NOMO-1 treated with dmso at 0.1 percent for 144 hours (cell line): ENCODE results near the gene IL18.
"Not testable (repeated sequence)": the region's sequence is repeated elsewhere in the genome, so short reads cannot be mapped to it uniquely, and the experiment has no call there.

Source experiments
- DNase-seq: peaks from one replicate; lab custom pipeline; 2025; ENCODE audit not compliant: unreplicated experiment; lab: John Stamatoyannopoulos, UW

IL18 gene

DNA sequence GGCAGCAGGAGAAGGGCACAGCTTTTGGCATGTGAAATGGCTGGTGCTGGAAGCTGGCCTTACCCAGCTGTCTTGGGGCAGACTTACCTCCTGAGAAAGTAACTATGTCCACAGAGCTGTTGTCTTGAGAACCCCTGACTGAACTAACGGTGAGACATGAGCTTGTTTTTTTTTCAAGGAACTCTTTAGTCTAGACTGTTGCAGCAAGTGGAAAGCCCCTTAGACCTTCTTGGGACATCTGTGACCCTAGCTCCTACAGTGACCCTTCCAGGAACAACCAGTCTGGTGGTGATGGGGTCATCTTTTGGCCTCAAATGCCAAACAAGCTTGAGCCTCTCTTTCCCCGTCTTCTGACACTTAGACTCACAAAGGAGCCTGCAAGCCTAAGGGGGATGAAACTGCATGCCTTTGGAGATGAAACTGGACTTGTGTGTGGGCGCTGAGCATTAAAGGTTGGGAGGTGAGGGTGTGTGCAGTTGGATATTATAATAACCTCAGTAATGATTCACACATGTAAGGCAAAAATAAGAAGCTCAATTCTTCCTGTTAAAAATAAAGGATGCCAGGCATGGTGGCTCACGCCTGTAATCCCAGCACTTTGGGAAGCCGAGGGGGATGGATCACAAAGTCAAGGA is 41.8 kb downstream of the IL18 start:
- no peak for DNase-seq

DNA sequence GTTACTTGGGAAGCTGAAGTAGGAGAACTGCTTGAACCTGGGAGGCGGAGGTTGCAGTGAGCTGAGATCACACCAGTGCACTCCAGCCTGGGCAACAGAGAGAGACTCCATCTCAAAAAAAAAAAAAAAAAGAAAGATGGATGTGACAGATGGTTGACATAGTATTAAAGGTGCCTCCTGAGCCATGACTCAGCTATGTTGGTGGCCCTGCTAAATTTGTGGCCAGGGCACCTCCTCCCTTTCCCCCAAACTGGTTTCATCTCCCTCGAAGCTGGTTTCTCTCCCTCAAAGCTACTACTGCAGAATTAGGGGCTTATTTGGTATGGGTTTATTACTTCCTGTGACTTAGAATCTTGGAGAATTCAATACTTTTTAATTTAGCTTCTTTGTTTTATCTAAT is 45.7 kb downstream of the IL18 start:
- no peak for DNase-seq

DNA sequence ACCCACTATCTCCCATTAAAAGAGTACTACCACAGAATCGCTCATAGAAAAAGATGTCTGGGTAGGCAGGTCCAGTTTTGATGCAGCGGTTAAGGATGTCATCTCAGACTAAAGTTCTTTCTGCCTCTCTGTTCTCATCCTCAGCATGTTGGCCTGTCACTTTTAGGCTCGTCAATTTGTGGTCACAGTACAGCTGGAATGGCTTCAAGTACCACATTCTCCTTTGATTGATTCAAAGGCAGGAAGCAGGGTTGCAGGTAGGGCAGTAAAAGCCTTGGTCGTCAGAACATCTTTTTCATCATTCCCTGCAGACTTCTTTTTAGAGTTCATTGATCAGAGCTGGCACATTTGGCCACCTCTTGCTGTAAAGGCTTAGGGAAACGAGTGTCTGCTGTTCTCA is 48.5 kb downstream of the IL18 start:
- no peak for DNase-seq

DNA sequence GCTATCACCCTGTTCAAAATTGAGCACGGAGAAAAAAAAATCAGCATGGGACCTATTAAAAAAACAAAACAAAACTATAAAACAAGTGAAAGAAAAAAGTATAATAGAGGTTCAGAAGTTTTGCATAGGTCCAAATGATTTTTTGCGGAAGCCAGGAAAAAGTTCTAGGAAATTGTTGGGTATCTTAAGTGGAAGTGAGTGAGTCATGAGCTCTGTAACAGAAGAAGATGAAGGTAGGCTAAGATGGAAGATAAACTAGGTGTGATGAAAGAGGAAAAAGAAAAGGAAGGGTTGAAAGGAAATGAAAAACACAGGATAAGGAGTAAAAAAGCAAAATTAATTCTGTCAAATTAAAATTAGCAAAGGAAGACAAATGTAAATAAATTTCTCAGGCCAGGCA is 49.4 kb downstream of the IL18 start:
- no peak for DNase-seq

DNA sequence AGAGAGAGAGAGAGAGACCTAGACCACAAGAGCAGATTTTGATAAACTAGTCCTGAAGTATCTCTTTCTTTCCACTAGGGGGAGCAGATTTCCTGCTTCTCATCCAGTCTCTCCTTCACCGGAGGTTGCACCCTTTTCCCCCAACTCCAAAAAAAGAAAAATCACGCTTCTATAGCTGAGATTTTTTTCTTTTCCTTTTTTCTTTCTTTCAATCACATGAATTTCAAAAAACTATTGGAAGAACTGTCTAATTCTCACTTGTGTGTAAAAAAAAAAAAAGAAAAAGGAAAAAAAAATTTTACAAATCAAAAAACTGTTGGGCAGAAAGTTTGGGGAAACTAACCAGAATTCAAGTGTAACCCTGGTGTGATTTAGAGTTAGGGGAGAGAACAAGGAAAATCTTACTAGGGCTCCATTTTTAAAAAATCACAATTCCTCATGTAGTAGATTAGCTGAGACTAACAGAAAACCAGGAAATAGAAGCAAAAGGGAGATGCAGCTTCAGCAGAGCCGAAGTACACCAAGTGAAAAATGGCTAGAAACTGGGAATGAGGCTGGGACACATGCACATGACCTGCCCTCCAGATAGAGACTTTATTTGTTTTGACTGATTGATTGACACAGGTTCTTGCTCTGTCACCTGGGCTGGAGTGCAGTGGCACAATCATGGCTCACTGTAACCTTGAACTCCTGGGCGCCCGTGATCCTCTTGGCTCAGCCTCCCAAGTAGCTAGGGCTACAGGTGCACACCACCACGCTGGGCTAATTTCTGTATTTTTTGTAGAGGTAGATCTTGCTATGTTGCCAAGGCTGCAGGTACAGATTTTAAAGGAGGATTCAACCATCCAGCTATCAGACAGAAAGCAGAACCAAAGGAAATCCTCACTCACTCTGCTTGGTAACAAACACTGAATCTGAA is 50.1 kb downstream of the IL18 start:
- peak; percentile 42 for DNase-seq

DNA sequence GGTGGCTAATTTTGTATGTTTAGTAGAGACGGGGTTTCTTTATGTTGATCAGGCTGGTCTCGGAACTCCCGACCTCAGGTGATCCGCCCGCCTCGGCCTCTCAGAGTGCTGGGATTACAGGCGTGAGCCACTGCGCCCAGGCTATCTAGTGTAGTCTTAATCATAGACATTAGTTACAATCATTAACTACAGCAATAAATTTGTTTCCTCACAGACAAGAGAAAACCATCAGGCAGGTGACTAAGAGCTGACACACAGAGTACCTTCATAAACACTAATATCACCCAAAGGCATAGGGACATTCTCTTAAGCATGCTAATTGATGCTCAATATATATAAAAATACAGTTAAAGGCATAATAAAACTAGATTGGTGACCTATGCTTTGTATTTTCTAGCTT is 57.8 kb downstream of the IL18 start:
- DNase-seq, result no peak

DNA sequence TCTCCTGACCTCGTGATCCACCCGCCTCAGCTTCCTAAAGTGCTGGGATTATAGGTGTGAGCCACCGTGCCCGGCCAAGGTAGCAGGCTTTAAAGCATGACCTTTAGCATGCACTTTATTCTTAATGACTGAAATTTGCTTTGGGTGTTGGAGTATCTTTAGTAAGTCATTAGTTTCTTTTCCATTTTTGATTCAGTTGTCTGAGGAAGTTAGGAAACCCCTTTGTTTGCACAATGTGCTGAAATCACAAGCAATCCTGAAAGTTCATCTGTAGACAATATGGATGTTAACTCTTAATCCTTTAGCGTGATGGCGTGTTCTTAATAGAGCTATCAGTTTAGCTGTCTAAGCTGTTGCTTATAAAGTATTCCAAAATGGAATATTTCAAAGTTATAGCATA is 60.4 kb downstream of the IL18 start:
- no peak for DNase-seq

DNA sequence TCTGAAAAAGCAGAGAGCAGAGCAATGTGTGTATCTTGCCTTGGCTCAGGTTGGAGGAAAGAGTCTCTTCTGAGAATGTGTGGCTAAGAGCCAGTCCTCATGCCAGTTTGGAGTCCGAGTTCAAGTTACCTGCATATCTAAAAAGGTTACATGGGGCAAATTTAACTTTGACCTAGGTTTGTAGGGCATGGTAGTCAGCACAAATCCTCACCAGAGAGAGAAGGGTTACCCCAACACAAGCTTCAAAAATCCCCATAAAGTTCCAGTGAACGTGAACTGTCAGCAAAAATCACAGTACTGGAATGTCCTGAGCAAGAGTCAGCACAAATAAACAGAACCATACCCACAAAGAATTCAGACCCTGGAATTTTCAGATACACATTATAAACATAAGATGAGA is 63.4 kb downstream of the IL18 start:
- DNase-seq, result no peak

DNA sequence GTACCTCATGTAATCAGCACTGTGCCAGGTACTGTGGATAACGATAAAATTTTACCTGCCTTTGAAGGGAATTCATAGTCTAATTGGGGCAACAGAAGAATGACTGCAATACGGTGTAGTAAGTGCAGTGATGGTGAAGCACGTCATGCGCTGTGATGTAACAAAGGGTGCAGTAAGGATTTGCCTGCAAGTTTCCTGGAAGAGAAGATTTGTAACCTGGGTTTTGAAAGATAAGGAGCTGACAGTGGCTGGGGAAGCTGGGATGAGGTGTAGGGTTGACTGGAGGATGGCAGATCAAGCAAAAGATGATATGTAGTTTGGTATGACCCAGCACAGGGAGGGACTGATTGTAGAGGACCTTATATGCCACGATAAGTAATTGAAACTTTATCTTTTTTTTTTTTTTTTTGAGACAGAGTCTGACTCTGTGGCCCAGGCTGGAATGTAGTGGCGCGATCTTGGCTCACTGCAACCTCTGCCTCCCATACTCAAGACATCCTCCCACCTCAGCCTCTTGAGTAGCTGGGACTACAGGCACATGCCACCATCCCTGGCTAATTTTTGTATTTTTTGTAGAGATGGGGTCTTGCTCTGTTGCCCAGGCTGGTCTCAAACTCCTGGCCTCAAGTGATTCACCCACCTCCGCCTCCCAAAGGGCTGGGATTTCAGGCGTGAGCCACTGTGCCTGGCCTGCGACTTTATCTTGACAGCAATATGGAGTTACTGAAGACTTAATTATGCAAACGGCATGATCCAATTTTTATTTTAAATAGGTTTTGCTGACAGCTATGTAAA is 66.0 kb downstream of the IL18 start:
- no peak for DNase-seq

DNA sequence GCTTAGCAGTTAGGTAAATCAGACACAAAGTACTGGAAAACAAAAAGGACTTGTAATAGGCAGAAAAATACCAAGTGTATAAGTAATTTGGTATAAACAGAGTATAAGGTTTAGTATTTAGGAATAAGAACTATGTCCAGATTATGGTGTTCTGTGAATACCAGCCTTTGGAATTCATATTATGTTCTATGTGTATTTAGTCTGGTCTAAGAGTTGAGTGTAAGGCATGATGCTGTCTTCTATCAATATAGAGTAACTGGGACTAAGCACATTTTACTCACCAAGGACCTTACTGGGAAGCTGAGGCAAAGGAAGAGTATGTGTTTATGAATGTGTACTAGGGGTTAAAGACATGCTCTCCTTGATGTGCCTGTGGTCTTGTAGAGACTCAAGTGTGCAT is 67.7 kb downstream of the IL18 start:
- DNase-seq, result no peak

DNA sequence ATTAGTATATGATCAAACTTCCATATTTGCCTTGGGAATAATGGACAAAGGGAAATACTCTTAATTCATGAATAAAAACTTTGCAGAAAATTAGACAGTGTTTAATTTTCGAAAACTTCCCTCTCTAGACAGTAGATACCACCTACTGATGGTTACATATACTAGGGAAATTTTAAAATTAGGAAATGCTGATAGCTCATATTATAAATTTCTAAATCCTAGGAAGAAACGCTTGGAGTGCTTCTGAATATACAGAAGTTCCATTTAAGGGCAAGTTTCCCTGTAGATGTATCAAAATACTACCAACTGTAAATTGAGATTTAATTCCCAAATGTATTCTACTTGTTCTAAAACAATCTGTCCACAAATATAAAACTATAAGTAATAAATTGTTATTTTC is 68.6 kb downstream of the IL18 start:
- DNase-seq, result not testable (repeated sequence)
